Right ventricle myocardium inferior (tissue), 1 donor: ENCODE results near the gene MTFMT. TPM values are rescaled to one million over a fixed set of nuclear protein-coding genes. Genes with fewer than 3 reads are reported as not detected.
A peak's percentile ranks its signal among the peaks of the same experiment; 100 is the strongest.
"Not testable (repeated sequence)": the region's sequence is repeated elsewhere in the genome, so short reads cannot be mapped to it uniquely, and the experiment has no call there.

Source experiments
- ATAC-seq: fragments of 200-7000 bp; cut with Tn5 transposase; one replicate; pipeline ENCODE4 v1.9.1; 2020; ENCODE audit warnings: mild to moderate bottlenecking, moderate library complexity
- DNase-seq: peaks from one replicate; pipeline ENCODE4 v3.0.0; 2021; ENCODE audit errors: missing footprints
- intact Hi-C: fragments of 100-400 bp; cut with DNase I; formaldehyde crosslinking; loops from one replicate; pipeline ENCODE4 v1.11.0; 2022
- long read RNA-seq: library from polyadenylated mRNA; unstranded; transcript quantifications from one replicate; pipeline ENCODE4 v2.0.0, GENCODE V29; 2021
- total RNA-seq: library from RNA; stranded (reverse); fragmentation: NEBNext Ultra II Directional; extraction: Animal tissue kit (Norgen Biotek cat#: 25700); gene quantifications from one replicate; pipeline ENCODE4 v1.2.1, GENCODE V29; 2021
- donor health status: DM: no; HTN: yes; CAD: no; lungs with severe emphysema.

MTFMT gene
- 18.7 TPM for total RNA-seq
- long read RNA-seq, transcript MTFMT-201 (9 exons, 2,734 nt): major isoform, 13 of 18 reads
- long read RNA-seq, partial matches to known transcripts: 0 of 18 reads
- long read RNA-seq, other reads (novel, unspliced or antisense): 3 of 18 reads

DNA sequence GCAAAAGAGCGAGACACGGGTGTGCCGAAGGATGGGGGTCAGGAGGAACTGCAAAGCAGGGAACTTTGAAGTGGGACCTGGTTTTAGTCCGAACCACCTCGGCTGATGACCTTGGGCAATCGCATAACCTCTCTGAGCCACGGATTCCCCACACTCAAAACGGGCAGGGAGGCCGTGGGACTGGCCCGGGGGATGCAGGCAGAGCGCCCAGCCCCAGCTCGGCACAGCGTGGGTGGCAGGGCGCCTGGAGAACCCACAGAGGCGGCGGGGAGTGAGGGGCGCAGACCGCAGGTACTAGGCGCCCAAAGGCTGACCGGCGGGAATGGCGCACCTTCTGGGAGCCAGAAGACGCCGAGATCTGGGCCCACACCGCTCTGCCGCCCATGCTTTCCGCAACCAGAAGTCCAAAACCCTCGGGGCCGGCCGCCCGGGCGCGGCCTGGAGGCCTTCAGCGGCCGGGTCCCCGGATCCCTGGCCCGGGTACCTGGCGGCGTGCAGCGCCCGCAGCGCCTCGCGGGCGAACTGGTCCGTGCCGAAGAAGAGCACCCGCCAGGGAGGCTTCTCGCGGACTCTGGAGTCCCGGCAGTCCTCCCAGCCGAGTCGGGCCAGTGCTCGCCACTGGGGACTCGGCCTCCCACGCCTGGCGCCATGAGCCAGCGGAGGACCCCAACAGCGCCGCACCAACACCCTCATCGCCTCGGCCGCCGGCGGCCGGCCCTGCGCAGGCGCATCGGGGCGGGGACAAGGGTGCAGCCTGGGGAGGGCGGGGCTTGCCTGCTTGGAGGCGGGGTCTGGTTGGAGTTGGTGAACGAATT lies at the start of gene MTFMT:
TSS of gene MTFMT (minus strand) at position 719 of the 815 bp plus-strand sequence. CDS start at position 693, 26 bp downstream.
- intact Hi-C loops: no loop called here
- peak; percentile 97 for ATAC-seq
- peak; percentile 97 for DNase-seq

DNA sequence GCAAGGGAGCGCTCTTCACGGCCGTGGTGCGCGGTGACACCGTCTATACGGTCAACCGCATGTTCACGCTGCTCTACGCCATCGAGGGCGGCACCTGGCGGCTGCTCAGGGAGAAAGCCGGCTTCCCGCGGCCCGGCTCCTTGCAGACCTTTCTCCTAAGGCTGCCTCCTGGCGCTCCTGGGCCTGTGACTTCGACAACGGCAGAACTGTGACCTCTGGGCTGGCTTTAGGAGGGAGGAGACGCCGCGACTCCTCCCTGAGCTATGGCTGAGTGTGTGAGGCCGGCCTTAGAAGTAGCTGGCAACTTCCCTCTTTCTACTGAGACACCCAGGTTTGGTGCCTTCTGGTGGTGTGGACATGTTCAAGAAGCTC lies 48.5 kb upstream of the MTFMT start:
- intact Hi-C loops: loop anchor here (2.0 kb wide), 1 partner anchor 23 kb away; no protein-coding TSS in a partner anchor
- peak; percentile 88 for DNase-seq
- peak; percentile 71 for ATAC-seq

DNA sequence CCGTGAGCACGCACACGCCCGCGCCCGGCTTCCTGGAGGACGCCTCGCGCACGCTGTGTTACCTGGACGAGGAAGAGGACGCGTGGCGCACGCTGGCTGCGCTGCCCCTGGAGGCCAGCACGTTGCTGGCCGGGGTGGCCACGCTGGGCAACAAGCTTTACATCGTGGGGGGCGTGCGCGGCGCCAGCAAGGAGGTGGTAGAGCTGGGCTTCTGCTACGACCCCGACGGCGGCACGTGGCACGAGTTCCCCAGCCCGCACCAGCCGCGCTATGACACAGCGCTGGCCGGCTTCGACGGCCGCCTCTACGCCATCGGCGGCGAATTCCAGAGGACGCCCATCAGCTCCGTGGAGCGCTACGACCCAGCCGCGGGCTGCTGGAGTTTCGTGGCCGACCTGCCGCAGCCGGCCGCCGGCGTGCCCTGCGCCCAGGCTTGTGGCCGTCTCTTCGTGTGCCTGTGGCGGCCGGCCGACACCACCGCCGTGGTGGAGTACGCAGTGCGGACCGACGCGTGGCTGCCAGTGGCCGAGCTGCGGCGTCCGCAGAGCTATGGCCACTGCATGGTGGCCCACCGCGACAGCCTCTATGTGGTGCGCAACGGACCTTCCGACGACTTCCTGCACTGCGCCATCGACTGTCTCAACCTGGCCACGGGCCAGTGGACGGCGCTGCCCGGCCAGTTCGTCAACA lies 48.0 kb upstream of the MTFMT start:
- ATAC-seq: no peak
- no peak for DNase-seq
- intact Hi-C loops: no loop called here

DNA sequence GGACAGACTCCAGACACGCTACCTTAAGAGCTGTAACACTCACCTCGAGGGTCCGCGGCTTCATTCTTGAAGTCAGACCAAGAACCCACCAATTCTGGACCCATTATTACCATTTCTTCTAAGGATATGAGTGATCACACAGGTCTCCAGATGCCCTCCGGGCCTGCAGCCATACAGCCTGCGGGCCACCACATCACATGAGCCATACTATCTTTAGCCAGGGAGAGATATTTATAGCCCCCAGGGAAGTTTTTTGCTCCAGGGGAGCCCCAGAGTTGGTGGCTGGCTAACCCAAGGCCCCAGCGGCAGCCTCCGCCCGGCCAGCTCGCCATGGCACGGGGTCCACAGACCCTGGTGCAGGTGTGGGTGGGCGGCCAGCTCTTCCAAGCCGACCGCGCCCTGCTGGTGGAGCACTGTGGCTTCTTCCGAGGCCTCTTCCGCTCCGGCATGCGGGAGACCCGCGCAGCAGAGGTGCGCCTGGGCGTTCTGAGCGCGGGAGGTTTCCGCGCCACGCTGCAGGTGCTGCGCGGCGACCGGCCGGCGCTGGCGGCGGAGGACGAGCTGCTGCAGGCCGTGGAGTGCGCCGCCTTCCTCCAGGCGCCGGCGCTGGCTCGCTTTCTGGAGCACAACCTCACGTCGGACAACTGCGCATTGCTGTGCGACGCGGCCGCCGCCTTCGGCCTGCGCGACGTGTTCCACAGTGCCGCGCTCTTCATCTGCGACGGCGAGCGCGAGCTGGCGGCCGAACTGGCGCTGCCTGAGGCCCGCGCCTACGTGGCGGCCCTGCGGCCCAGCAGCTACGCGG lies 47.2 kb upstream of the MTFMT start, which contains the start of gene KBTBD13:
TSS of gene KBTBD13 (plus strand) at position 261 of the 805 bp plus-strand sequence. CDS start at position 331, 70 bp downstream.
- ATAC-seq (peak; percentile 66), DNase-seq (no peak)
- intact Hi-C loops: no loop called here

DNA sequence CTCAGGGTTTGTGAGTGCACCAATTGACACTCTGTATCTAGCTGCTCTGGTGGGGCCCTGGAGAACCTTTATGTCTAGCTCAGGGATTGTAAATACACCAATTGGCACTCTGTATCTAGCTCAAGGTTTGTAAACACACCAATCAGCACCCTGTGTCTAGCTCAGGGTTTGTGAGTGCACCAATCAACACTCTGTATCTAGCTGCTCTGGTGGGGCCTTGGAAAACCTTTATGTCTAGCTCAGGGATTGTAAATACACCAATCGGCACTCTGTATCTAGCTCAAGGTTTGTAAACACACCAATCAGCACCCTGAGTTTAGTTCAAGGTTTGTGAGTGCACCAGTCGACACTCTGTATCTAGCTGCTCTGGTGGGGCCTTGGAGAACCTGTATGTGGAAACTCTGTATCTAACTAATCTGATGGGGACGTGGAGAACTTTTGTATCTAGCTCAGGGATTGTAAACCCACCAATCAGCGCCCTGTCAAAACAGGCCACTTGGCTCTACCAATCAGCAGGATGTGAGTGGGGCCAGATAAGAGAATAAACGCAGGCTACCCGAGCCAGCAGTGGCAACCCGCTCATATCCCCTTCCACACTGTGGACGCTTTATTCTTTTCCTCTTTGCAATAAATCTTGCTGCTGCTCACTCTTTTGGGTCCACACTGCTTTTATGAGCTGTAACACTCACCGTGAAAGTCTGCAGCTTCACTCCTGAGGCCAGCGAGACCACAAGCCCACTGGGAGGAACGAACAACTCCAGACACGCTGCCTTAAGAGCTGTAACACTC lies 46.4 kb upstream of the MTFMT start:
- intact Hi-C loops, ATAC-seq: not testable (repeated sequence)
- peak; percentile 26 for DNase-seq

DNA sequence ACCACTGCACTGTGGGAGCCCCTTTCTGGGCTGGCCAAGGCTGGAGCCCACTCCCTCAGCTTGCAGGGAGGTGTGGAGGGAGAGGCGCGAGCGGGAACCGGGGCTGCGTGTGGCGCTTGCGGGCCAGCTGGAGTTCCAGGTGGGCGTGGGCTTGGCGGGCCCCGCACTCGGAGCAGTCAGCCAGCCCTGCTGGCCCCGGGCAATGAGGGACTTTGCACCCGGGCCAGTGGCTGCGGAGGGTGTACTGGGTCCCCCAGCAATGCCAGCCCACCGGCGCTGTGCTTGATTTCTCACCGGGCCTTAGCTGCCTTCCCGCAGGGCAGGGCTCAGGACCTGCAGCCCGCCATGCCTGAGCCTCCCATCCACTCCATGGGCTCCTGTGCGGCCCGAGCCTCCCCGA lies 45.5 kb upstream of the MTFMT start:
- DNase-seq, ATAC-seq, intact Hi-C loops: not testable (repeated sequence)

DNA sequence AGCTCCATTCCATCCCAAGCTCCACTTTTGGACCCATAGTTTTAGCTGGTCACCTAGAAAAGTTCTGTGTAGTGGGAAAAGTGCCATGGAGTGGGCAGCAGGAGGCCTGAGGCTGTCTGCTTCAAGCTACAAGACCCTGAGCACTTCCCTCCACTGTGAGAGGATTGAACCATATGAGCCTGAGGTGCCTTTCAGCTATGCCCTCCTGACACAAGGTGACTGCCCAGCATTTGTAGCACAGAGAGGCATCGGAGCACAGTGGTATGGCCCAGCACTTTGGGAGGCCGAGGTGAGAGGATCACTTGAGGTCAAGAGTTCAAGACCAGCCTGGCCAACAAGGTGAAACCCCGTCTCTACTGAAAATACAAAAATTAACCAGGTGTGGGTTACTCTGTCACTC lies 43.2 kb upstream of the MTFMT start:
- intact Hi-C loops: no loop called here
- no peak for ATAC-seq

DNA sequence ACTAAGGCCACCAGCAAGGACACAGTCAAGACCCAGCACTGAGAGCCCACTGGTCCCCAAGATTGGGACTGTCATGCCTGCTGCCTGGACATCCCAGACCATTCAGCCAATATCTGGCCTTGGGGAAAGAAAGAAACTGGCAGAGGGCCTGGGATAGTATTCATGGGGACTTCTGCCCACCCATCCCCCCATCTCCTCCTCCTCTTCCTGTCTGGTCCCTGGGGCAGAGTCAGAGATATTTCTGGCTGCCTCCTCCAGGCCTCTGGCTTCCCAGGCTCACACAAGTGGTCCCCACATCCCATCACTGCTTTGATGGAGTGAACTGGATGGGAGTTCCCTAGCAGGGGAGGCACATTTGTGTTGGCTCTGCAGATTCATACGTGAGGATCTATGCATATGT lies 42.6 kb upstream of the MTFMT start:
- ATAC-seq: peak; percentile 24
- peak; percentile 53 for DNase-seq
- intact Hi-C loops: no loop called here

More for the DNA sequence above, 43.2 kb upstream of the MTFMT start:
- no peak for DNase-seq

DNA sequence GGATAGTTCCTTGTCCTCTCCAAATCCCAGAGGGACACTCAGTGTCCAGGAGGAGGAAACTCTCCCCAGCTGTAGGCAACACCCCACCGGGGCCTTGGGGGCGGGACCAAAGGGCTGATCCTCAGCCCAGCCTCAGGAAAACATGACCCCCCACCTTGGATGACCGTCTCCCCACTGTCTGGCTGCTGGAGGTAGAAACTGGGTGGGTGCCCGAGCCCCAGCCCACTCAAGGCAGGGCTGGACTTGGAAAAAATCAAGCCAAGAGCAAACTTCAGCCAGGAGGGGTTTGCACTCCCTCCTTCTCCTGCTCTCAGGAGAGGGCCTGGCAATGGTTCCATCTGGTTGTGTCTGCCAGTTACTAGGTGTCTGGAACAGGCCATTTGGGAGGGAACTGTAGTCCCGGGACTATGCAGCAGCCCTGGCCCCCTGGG lies 42.0 kb upstream of the MTFMT start:
- DNase-seq (peak; percentile 65), ATAC-seq (peak; percentile 74)
- intact Hi-C loops: no loop called here

DNA sequence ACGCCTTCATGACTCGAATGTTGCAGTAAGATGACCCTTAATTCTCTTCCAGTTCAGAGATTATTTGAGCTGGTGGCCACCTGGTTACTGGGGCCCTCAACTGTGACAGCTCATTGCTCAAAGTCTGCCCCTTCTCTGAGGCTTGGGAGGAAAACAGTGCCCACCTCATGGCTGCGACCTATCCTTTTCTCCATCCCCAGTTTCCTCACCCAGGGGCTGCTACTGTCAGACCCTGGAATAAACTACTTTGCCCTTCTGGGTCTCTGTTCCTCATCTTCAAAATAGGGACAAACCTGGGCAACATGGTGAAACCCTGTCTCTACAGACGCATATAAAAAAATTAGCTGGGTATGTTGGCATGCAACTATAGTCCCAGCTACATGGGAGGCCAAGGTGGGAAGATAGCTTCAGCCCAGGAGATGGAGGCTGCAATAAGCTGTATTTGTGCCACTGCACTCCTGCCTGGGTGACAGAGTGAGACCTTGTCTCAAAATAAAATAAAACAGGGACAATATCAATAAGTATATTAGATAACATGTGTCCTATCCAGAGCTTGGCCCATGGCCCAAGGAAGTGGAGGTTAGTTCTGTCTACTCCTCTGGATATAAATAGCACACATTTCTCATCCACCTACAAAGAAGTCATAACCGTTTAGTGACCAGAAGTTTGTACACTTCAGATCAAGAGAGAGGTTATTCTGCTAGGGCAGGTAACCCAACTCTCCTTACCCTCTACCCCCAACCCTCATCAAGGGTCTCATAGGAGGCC lies 40.5 kb upstream of the MTFMT start:
- peak; percentile 2 for ATAC-seq
- peak; percentile 64 for DNase-seq
- intact Hi-C loops: no loop called here

DNA sequence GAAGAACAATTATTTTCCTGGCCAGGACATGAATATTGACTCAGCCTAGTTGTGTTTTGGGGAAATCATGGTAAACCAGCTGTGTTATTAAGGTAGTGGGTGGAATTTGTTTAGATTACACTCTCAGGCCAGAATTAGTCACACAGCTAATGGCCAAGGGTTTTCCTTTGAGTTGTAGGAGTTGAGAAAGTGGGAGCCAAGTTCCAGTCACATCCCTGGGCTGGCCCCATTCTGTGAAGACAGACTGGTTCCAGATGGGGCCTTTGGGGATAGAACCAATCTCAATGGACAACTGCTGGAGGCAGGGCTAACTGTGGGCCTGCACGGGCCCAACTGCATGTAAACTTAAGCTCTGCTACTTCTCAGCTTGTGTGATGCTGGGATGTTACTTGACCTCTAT lies 39.7 kb upstream of the MTFMT start:
- intact Hi-C loops: no loop called here
- peak; percentile 71 for ATAC-seq
- no peak for DNase-seq

DNA sequence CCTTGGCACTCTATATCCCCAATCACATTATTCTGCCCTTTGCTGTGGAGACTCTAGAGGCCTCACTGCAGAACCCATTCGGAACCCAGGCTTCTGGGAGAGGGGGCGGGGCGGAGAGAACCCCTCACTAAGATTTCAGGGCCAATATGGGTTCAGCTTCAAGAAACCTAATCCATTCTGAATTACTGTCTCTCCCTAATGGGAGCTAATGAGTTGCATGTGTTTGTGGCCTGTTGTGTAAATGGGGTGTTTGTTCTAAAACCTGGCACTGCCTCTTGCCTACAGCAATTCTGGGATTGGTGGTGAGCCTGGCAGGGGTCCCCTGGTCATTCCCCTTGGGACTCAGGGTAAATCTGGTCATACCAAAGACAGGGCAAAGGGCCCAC lies 39.0 kb upstream of the MTFMT start:
- DNase-seq: no peak
- ATAC-seq: no peak
- intact Hi-C loops: no loop called here

DNA sequence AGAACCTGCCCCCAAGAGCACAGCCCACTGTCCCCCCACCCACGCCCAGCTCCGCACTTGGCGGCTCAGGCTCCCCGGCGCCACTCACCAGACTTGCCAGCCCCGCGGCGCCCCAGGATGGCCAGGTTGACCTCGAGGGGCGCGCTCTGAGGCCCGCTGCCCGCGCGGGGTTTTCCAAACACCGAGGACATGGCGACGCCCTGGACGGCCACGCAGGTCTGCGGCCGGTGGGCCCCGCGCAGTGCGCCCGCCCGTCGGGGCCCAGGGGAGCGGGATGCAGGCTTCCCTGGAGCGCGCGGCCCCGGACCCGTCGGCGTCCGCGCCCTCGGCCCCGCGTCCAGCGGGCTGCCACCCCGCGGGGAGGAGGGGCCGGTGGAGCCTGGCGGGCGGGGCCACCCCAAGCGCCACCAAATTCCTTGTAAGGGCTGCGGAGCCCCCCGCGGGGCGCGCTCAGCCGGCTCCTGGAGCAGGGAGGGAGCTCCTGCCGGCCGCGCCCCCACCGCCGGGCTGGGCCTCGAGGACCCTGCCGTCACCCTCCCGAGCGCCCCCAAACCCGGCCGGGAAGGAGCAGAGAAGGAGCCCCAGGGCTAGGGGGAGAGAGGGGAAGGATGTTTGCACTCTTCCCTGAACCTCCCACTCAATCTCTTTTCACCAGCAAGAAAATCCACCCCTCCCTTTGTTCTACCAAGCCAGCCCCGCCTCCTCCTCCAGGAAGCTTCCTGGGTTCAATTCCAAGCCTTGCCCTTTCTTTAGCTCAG lies 38.4 kb upstream of the MTFMT start, which contains the start of gene RASL12:
TSS of gene RASL12 (minus strand) at position 347 of the 758 bp plus-strand sequence. CDS start at position 191, 156 bp downstream.
- peak; percentile 16 for ATAC-seq
- DNase-seq: no peak
- intact Hi-C loops: no loop called here

DNA sequence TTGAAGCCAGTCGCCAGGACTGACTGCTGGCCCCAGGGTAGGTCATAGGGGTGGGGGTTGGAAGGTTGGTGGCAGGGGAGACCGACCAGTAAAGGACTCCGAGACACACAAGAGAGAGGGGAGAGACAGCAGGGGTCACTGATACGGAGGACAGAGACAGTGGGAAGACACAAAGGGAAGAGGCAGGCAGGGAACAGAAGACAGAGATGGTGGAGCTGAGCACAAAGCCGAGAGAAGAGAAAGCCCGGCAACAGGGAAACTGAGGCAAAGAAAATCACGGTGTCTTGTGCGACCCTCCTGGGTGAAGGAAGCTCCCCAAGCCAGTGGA lies 37.8 kb upstream of the MTFMT start:
- no peak for DNase-seq
- no peak for ATAC-seq
- intact Hi-C loops: no loop called here

DNA sequence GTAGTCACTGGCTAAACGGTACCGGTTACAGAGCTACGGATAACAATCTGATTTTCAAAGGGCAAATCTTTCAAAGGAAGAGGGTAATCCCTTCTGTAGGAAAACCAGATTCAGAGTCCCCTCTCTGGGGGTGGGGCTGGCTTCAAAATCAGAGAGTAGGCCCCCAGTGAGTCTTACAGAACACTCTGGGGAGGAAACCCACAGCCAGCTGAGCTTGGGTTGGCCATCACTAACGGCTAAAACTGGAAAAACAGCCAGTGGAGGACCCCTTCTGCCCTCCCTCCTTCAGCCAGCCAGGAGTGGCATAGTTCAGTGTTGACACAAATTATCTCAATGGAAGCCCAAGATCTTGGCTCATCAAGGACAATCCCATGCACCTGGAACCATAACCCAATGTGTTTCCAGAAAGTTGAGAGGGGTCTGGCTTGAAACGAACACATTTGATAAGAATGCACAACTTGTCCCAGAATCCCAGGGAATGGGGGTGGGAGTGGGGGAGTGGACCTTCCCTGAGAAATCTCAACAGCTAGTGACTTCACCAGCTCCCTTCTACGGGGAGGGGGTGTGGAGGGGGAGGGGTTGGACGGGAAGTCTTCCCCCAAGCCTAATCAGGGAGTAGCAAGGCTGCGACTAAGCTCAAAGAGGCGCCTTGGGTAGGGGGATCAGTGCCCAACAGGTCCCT lies 37.3 kb upstream of the MTFMT start:
- intact Hi-C loops: no loop called here
- no peak for ATAC-seq
- no peak for DNase-seq

DNA sequence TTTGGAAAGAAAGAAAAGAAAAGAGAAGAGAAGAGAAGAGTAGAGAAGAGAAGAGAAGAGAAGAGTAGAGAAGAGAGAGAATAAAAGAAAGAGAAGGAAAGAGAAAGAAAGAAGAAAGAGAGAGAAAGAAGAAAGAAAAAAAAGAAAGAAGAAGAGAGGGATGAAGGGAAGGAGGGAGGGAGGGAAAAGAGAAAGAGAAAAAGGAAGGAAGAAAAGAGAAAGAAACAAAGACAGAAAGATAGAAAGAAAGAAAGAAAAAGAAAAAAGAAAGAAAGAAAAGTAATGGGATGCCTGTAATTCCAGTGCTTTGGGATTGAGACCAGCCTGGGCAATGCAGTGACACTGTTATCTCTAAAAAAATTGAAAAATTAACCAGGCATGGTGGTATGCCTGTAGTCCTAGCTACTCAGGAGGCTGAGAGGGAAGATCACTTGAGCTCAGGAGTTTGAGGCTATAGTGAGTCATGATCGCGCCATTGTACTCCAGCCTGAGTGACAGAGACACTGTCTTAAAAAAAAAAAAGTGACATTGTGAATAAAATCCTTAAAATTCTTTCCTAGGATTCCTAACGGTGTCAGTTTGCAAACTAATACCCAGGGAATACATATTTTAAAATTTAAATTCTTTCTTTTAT lies 36.7 kb upstream of the MTFMT start:
- ATAC-seq (no peak), DNase-seq (no peak)
- intact Hi-C loops: no loop called here
